Activated naive CD8-positive, alpha-beta T cell treated with anti-CD3 and anti-CD28 coated beads, Interleukin-2, amount 10 ng/mL, durations not matched to agents 7 days and 5 days (primary cell): Measurements from ENCODE around the gene ADAM22. TPM values are rescaled to one million over a fixed set of nuclear protein-coding genes. Genes with fewer than 3 reads are reported as not detected.
"Not testable (repeated sequence)": the region's sequence is repeated elsewhere in the genome, so short reads cannot be mapped to it uniquely, and the experiment has no call there.

ENCODE experiments used
- ATAC-seq: fragments of 150-1000 bp; cut with Tn5 transposase; one replicate; pipeline ENCODE4 v1.10.0; 2021; ENCODE audit warnings: low read depth, moderate library complexity
- POLR2A ChIA-PET: fragments of 350-600 bp; sonication (Branson Sonifier 250); formaldehyde crosslinking; loops from one replicate; lab custom pipeline; 2021; ENCODE audit warnings: antibody characterized with exemption; lab: Charles Lee
- DNase-seq: peaks from one replicate; pipeline ENCODE4 v3.0.0; 2021
- H3K27ac Mint-ChIP-seq: one replicate; pipeline ENCODE4 v1.8.0; 2022; ENCODE audit warnings: mild to moderate bottlenecking, mixed read lengths
- H3K27me3 Mint-ChIP-seq: one replicate; pipeline ENCODE4 v1.8.0; 2022; ENCODE audit warnings: mild to moderate bottlenecking, moderate library complexity, mixed read lengths
- H3K36me3 Mint-ChIP-seq: one replicate; pipeline ENCODE4 v1.8.0; 2021; ENCODE audit warnings: mild to moderate bottlenecking, mixed read lengths
- H3K4me1 Mint-ChIP-seq: one replicate; pipeline ENCODE4 v1.8.0; 2021; ENCODE audit warnings: mixed read lengths
- H3K4me3 Mint-ChIP-seq: one replicate; pipeline ENCODE4 v1.8.0; 2022; ENCODE audit warnings: mild to moderate bottlenecking, moderate library complexity, mixed read lengths
- H3K9me3 Mint-ChIP-seq: one replicate; pipeline ENCODE4 v1.8.0; 2021; ENCODE audit warnings: mixed read lengths
- total RNA-seq, 2 experiments: library from RNA; stranded (reverse); gene quantifications; one replicate each; pipeline ENCODE4 v1.2.3, GENCODE V29; 2021

The ADAM22 gene
- total RNA-seq, 2 experiments from 2014 or later = 4.6 TPM

- ATAC-seq (no peak), DNase-seq (no peak)
- no peak overlapping the region for H3K4me3 Mint-ChIP-seq
- no peaks in the 10 kb centered on the region for H3K9me3 Mint-ChIP-seq
- POLR2A ChIA-PET = no interaction called here
- H3K27me3 Mint-ChIP-seq = no peaks in the 10 kb centered on the region
- no peaks in the 10 kb centered on the region for H3K4me1 Mint-ChIP-seq
- H3K36me3 Mint-ChIP-seq = no peaks in the 10 kb centered on the region
- no peak overlapping the region for H3K27ac Mint-ChIP-seq
Observed at GRCh38 chr7:88146616-88147015, 212.6 kb downstream of the ADAM22 start.

GRCh38 chr7:88147341-88147740, 213.3 kb downstream of the ADAM22 start:
- Mint-ChIP-seq H3K4me1 (no peaks in the 10 kb centered on the region), H3K36me3 (no peaks in the 10 kb centered on the region), H3K4me3 (no peak overlapping the region), H3K27me3 (no peaks in the 10 kb centered on the region), H3K9me3 (no peaks in the 10 kb centered on the region), H3K27ac (no peak overlapping the region)
- ATAC-seq (no peak), DNase-seq (no peak)
- POLR2A ChIA-PET = no interaction called here

- Mint-ChIP-seq H3K36me3 (no peaks in the 10 kb centered on the region), H3K4me3 (no peak overlapping the region), H3K27me3 (no peaks in the 10 kb centered on the region), H3K27ac (no peak overlapping the region), H3K4me1 (no peaks in the 10 kb centered on the region), H3K9me3 (no peaks in the 10 kb centered on the region)
- DNase-seq = no peak
- POLR2A ChIA-PET = no interaction called here
- no peak for ATAC-seq
Observed at GRCh38 chr7:88147949-88148348, 213.9 kb downstream of the ADAM22 start.

- no peak for DNase-seq
- no peaks in the 10 kb centered on the region for H3K4me1 Mint-ChIP-seq
- no peaks in the 10 kb centered on the region for H3K9me3 Mint-ChIP-seq
- no peak overlapping the region for H3K4me3 Mint-ChIP-seq
- ATAC-seq = no peak
- H3K27ac Mint-ChIP-seq = no peak overlapping the region
- POLR2A ChIA-PET = no interaction called here
- no peaks in the 10 kb centered on the region for H3K27me3 Mint-ChIP-seq
- no peaks in the 10 kb centered on the region for H3K36me3 Mint-ChIP-seq
Observed at GRCh38 chr7:88150033-88150432, 216.0 kb downstream of the ADAM22 start.

GRCh38 chr7:88151119-88151790, 217.2 kb downstream of the ADAM22 start:
- Mint-ChIP-seq H3K36me3 (no peaks in the 10 kb centered on the region), H3K9me3 (no peaks in the 10 kb centered on the region), H3K4me1 (no peaks in the 10 kb centered on the region), H3K27me3 (no peaks in the 10 kb centered on the region), H3K4me3 (no peak overlapping the region), H3K27ac (no peak overlapping the region)
- ATAC-seq = no peak
- no peak for DNase-seq
- POLR2A ChIA-PET = no interaction called here

- H3K27me3 Mint-ChIP-seq = no peaks in the 10 kb centered on the region
Observed at GRCh38 chr7:88153378-88153777, 219.3 kb downstream of the ADAM22 start.

GRCh38 chr7:88155756-88156155, 221.7 kb downstream of the ADAM22 start:
- Mint-ChIP-seq H3K9me3 (peaks cover 14% of the 10 kb centered on the region), H3K4me1 (no peaks in the 10 kb centered on the region), H3K4me3 (no peak overlapping the region), H3K27me3 (no peaks in the 10 kb centered on the region), H3K36me3 (peaks cover 11% of the 10 kb centered on the region), H3K27ac (no peak overlapping the region)
- ATAC-seq (no peak), DNase-seq (no peak)
- POLR2A ChIA-PET = no interaction called here

More at GRCh38 chr7:88153378-88153777, 219.3 kb downstream of the ADAM22 start:
- POLR2A ChIA-PET = no interaction called here
- peaks cover 5% of the 10 kb centered on the region for H3K9me3 Mint-ChIP-seq
- no peak for ATAC-seq
- no peak overlapping the region for H3K4me3 Mint-ChIP-seq
- H3K4me1 Mint-ChIP-seq = no peaks in the 10 kb centered on the region
- H3K27ac Mint-ChIP-seq = no peak overlapping the region
- DNase-seq = no peak
- peaks cover 11% of the 10 kb centered on the region for H3K36me3 Mint-ChIP-seq

GRCh38 chr7:88156356-88156755, 222.3 kb downstream of the ADAM22 start:
- Mint-ChIP-seq H3K4me3 (no peak overlapping the region), H3K27ac (no peak overlapping the region), H3K9me3 (peaks cover 14% of the 10 kb centered on the region), H3K36me3 (peaks cover 11% of the 10 kb centered on the region), H3K4me1 (no peaks in the 10 kb centered on the region), H3K27me3 (no peaks in the 10 kb centered on the region)
- POLR2A ChIA-PET = no interaction called here
- DNase-seq (no peak), ATAC-seq (no peak)

GRCh38 chr7:88159741-88160140, 225.7 kb downstream of the ADAM22 start:
- POLR2A ChIA-PET, H3K4me3 Mint-ChIP-seq, DNase-seq, H3K4me1 Mint-ChIP-seq, ATAC-seq, H3K27me3 Mint-ChIP-seq, H3K27ac Mint-ChIP-seq: not testable (repeated sequence)
- H3K36me3 Mint-ChIP-seq = peaks cover 11% of the 10 kb centered on the region
- H3K9me3 Mint-ChIP-seq = peaks cover 14% of the 10 kb centered on the region

GRCh38 chr7:88165697-88166096, 231.6 kb downstream of the ADAM22 start:
- H3K27me3 Mint-ChIP-seq = no peaks in the 10 kb centered on the region
- H3K4me3 Mint-ChIP-seq = no peak overlapping the region
- DNase-seq (no peak), ATAC-seq (no peak)
- H3K27ac Mint-ChIP-seq = no peak overlapping the region
- no peaks in the 10 kb centered on the region for H3K4me1 Mint-ChIP-seq
- no peaks in the 10 kb centered on the region for H3K9me3 Mint-ChIP-seq
- POLR2A ChIA-PET = no interaction called here
- H3K36me3 Mint-ChIP-seq = no peaks in the 10 kb centered on the region

- ATAC-seq (no peak), DNase-seq (no peak)
- no peaks in the 10 kb centered on the region for H3K4me1 Mint-ChIP-seq
- no peaks in the 10 kb centered on the region for H3K36me3 Mint-ChIP-seq
- H3K27ac Mint-ChIP-seq = no peak overlapping the region
- POLR2A ChIA-PET = interaction anchor here (0.5 kb wide), 1 partner anchor 55 kb away, joined by 3 read pairs; no protein-coding TSS in a partner anchor
- no peak overlapping the region for H3K4me3 Mint-ChIP-seq
- no peaks in the 10 kb centered on the region for H3K9me3 Mint-ChIP-seq
- no peaks in the 10 kb centered on the region for H3K27me3 Mint-ChIP-seq
Observed at GRCh38 chr7:88167223-88167622, 233.2 kb downstream of the ADAM22 start.

GRCh38 chr7:88167721-88168120, 233.7 kb downstream of the ADAM22 start:
- Mint-ChIP-seq H3K36me3 (no peaks in the 10 kb centered on the region), H3K27me3 (no peaks in the 10 kb centered on the region), H3K9me3 (no peaks in the 10 kb centered on the region), H3K4me3 (no peak overlapping the region), H3K27ac (no peak overlapping the region), H3K4me1 (no peaks in the 10 kb centered on the region)
- no peak for DNase-seq
- POLR2A ChIA-PET = no interaction called here
- ATAC-seq = no peak

- no peaks in the 10 kb centered on the region for H3K4me1 Mint-ChIP-seq
- no peak overlapping the region for H3K27ac Mint-ChIP-seq
- ATAC-seq = no peak
- no peaks in the 10 kb centered on the region for H3K36me3 Mint-ChIP-seq
- no peaks in the 10 kb centered on the region for H3K27me3 Mint-ChIP-seq
- no peak overlapping the region for H3K4me3 Mint-ChIP-seq
- POLR2A ChIA-PET = no interaction called here
- H3K9me3 Mint-ChIP-seq = no peaks in the 10 kb centered on the region
- no peak for DNase-seq
Observed at GRCh38 chr7:88169717-88170320, 235.8 kb downstream of the ADAM22 start.

- no peaks in the 10 kb centered on the region for H3K9me3 Mint-ChIP-seq
- H3K36me3 Mint-ChIP-seq = no peaks in the 10 kb centered on the region
- no peaks in the 10 kb centered on the region for H3K27me3 Mint-ChIP-seq
- POLR2A ChIA-PET = no interaction called here
- H3K27ac Mint-ChIP-seq = no peak overlapping the region
- no peak overlapping the region for H3K4me3 Mint-ChIP-seq
- DNase-seq (no peak), ATAC-seq (no peak)
- H3K4me1 Mint-ChIP-seq = no peaks in the 10 kb centered on the region
Observed at GRCh38 chr7:88172842-88173241, 238.8 kb downstream of the ADAM22 start.
